Measurements from ENCODE around the gene ARL6IP4. TPM values are rescaled to one million over a fixed set of nuclear protein-coding genes. Genes with fewer than 3 reads are reported as not detected.

ARL6IP4 gene
- total and polyA plus RNA-seq, 7 experiments from 2014 or later = 137 to 295 (median 186) TPM

DNA sequence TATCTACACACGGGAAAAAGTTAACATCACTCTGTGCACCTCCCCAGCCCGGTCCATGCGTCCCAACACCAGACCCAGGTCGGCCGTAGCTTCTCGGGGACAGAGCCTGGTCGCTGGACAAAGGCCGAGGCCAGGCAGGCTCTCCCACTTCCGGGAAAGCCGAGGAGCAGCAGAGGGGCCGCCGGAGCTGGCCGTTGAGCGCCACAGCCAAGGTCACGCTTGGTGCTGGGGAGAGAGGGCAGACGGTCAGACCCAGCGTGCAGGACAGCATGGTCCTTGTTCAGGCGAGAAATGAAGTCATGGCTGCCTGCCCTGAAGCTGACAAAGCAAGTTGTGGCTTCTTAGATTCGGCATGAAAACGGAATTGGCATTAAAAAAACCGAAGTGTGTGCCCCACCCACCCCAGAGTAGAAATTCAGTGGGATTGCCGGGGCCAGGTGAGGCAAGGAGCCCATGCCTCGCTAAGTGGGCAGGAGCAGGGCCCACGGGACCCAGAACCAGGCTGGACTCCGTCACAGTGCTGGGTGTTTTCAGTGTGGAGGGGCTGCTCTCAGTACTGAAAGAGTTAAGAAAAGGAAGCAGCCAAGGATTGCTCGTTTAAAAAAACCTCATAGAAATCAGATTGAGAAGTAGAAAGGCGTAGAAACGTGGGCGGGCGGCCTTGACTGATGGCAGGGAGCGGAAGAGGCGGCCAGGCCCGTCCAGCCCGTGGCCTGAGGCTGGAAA lies 4.3 kb downstream of the ARL6IP4 start:
- no peaks in the 10 kb centered on the region for H3K27me3 Mint-ChIP-seq

DNA sequence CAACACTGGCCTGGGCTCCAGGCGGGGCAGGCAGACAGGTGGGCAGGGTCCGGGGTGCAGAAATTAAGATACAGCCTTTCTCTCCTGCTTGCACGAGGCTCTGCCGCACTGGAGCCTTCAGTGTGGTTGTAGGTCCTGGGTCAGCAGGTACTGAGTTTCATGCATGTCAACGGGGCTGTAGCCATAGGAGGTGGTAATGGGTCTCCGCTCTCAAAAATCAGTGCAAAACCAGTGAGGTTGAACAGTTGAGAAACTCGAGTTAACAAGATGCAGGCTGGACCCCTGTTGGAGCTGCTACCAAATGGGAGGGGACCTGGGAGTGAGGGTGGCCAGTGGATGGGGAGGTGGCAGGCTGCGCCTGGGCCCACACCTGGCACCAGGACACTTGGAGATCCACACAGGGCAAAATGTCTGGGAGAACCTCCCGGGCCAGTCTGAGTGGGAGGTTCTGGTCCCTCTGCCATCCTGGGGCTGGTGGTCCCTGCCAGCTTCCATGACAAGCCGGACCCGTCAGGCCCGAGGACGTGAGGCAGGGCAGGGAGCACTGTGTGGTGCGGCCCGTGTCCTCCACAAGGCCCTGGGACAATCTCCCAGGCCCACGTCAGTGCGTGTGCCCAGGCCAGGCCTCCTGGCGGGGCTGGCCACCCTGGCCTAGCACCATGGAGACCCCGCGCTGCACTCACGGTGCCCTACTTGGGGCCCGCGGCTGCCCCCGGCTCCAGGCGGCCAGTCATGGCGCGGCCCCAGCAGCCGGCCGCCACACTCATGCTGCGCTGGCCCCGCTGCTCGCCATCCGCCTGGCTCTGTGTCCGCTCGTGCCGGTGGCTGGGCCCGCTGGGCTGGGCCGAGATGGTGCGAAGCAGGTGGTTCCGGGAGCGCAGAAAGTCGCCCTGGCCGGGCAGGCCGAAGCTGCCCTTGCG lies 5.1 kb downstream of the ARL6IP4 start:
- CTCF ChIA-PET = no interaction called here

More for the DNA sequence above, 4.3 kb downstream of the ARL6IP4 start:
- intact Hi-C loops (cut with micrococcal nuclease) = loop anchor here in 1 of 2 donors (1.0 kb wide), 1 partner anchor 18 kb away; the partner anchor contains the start of gene ABCB9
- H3K36me3 ChIP-seq (ENCODE audit: control insufficient read depth in 2 of 3, insufficient read depth in 3 of 3, low read length in 3 of 3) = peaks cover 0 to 75% (median 9%) of the 10 kb centered on the region in 3 experiments
- Mint-ChIP-seq H3K4me1 (peaks cover 20 to 43% (median 33%) of the 10 kb centered on the region in 7 donors), H3K9me3 (peaks cover 0 to 7% (median 0%) of the 10 kb centered on the region in 11 donors), H3K4me3 (peak overlapping the region in 7 of 10 donors; percentile 21 to 89 (median 36)), H3K27ac (peak overlapping the region; percentile 19 to 89 (median 75)), H3K36me3 (peaks cover 0 to 16% (median 6%) of the 10 kb centered on the region in 5 donors)
- H3K27me3 ChIP-seq (ENCODE audit: control insufficient read depth in 2 of 2, insufficient read depth in 2 of 2, low read length in 2 of 2) = no peaks in the 10 kb centered on the region
- peak overlapping the region; percentile 44 for H3K27ac ChIP-seq (ENCODE audit: low read depth, low read length)
- no peak overlapping the region for H3K4me3 ChIP-seq (ENCODE audit: low read length)
- peaks cover 20 to 25% of the 10 kb centered on the region in 2 donors for H3K4me1 ChIP-seq (ENCODE audit: control insufficient read depth in 2 of 2, insufficient read depth in 2 of 2, low read length in 2 of 2)
- CTCF ChIA-PET = no interaction called here
- no peaks in the 10 kb centered on the region for H3K9me3 ChIP-seq (ENCODE audit: control insufficient read depth in 2 of 3, low read length in 3 of 3)
- POLR2A ChIA-PET = interaction anchor here (0.9 to 3.4 kb wide), 2 partner anchors 10 to 91 kb away, joined by 5 to 17 read pairs; partner anchors contain the start of gene OGFOD2
- ATAC-seq = no peak
- DNase-seq = no peak

GRCh38 chr12:122986258-122986871 lies 5.9 kb downstream of the ARL6IP4 start:
- POLR2A ChIA-PET = no interaction called here
- H3K9me3 Mint-ChIP-seq = peaks cover 0 to 7% (median 0%) of the 10 kb centered on the region in 11 donors
- peaks cover 20 to 40% (median 30%) of the 10 kb centered on the region in 7 donors for H3K4me1 Mint-ChIP-seq
- CTCF ChIA-PET = no interaction called here
- Histone ChIP-seq H3K27ac (ENCODE audit: low read depth, low read length) (no peak overlapping the region), H3K4me3 (ENCODE audit: low read length) (no peak overlapping the region), H3K9me3 (ENCODE audit: control insufficient read depth in 2 of 3, low read length in 3 of 3) (no peaks in the 10 kb centered on the region), H3K36me3 (ENCODE audit: control insufficient read depth in 2 of 3, insufficient read depth in 3 of 3, low read length in 3 of 3) (peaks cover 0 to 80% (median 13%) of the 10 kb centered on the region in 3 experiments), H3K27me3 (ENCODE audit: control insufficient read depth in 2 of 2, insufficient read depth in 2 of 2, low read length in 2 of 2) (no peaks in the 10 kb centered on the region), H3K4me1 (ENCODE audit: control insufficient read depth in 2 of 2, insufficient read depth in 2 of 2, low read length in 2 of 2) (peaks cover 15 to 21% of the 10 kb centered on the region in 2 donors)
- H3K27me3 Mint-ChIP-seq = no peaks in the 10 kb centered on the region
- H3K36me3 Mint-ChIP-seq = peaks cover 0 to 14% (median 6%) of the 10 kb centered on the region in 5 donors
- no peak overlapping the region for H3K27ac Mint-ChIP-seq
- intact Hi-C loops (cut with micrococcal nuclease) = no loop called here
- ATAC-seq (no peak), DNase-seq (no peak)
- no peak overlapping the region for H3K4me3 Mint-ChIP-seq

More for the DNA sequence above, 5.1 kb downstream of the ARL6IP4 start:
- peaks cover 18 to 23% of the 10 kb centered on the region in 2 donors for H3K4me1 ChIP-seq (ENCODE audit: control insufficient read depth in 2 of 2, insufficient read depth in 2 of 2, low read length in 2 of 2)
- peaks cover 0 to 14% (median 6%) of the 10 kb centered on the region in 5 donors for H3K36me3 Mint-ChIP-seq
- POLR2A ChIA-PET = interaction anchor here (3.4 kb wide), 1 partner anchor 11 kb away, joined by 17 read pairs; the partner anchor contains the start of gene OGFOD2
- peaks cover 20 to 40% (median 33%) of the 10 kb centered on the region in 7 donors for H3K4me1 Mint-ChIP-seq
- no peaks in the 10 kb centered on the region for H3K27me3 Mint-ChIP-seq
- peak overlapping the region; percentile 17 for H3K27ac ChIP-seq (ENCODE audit: low read depth, low read length)
- ATAC-seq = no peak
- no peak for DNase-seq
- H3K27me3 ChIP-seq (ENCODE audit: control insufficient read depth in 2 of 2, insufficient read depth in 2 of 2, low read length in 2 of 2) = no peaks in the 10 kb centered on the region
- peaks cover 0 to 79% (median 13%) of the 10 kb centered on the region in 3 experiments for H3K36me3 ChIP-seq (ENCODE audit: control insufficient read depth in 2 of 3, insufficient read depth in 3 of 3, low read length in 3 of 3)
- intact Hi-C loops (cut with micrococcal nuclease) = loop anchor here in 1 of 2 donors (1.0 kb wide), 1 partner anchor 19 kb away; the partner anchor contains the start of gene ABCB9
- H3K4me3 ChIP-seq (ENCODE audit: low read length) = no peak overlapping the region
- H3K9me3 ChIP-seq (ENCODE audit: control insufficient read depth in 2 of 3, low read length in 3 of 3) = no peaks in the 10 kb centered on the region
- no peak overlapping the region for H3K4me3 Mint-ChIP-seq
- peaks cover 0 to 7% (median 0%) of the 10 kb centered on the region in 11 donors for H3K9me3 Mint-ChIP-seq
- peak overlapping the region in 6 of 9 donors; percentile 19 to 89 (median 60) for H3K27ac Mint-ChIP-seq

- POLR2A ChIA-PET = no interaction called here
- Histone ChIP-seq H3K27ac (ENCODE audit: low read depth, low read length) (no peak overlapping the region), H3K9me3 (ENCODE audit: control insufficient read depth in 2 of 3, low read length in 3 of 3) (no peaks in the 10 kb centered on the region), H3K36me3 (ENCODE audit: control insufficient read depth in 2 of 3, insufficient read depth in 3 of 3, low read length in 3 of 3) (peaks cover 0 to 83% (median 13%) of the 10 kb centered on the region in 3 experiments), H3K4me3 (ENCODE audit: low read length) (no peak overlapping the region), H3K4me1 (ENCODE audit: control insufficient read depth in 2 of 2, insufficient read depth in 2 of 2, low read length in 2 of 2) (peaks cover 5 to 12% of the 10 kb centered on the region in 2 donors), H3K27me3 (ENCODE audit: control insufficient read depth in 2 of 2, insufficient read depth in 2 of 2, low read length in 2 of 2) (no peaks in the 10 kb centered on the region)
- peak overlapping the region in 1 of 9 donors; percentile 28 for H3K27ac Mint-ChIP-seq
- H3K9me3 Mint-ChIP-seq = peaks cover 0 to under 1% (median 0%) of the 10 kb centered on the region in 11 donors
- peaks cover 0 to 7% (median 6%) of the 10 kb centered on the region in 5 donors for H3K36me3 Mint-ChIP-seq
- ATAC-seq = no peak
- H3K27me3 Mint-ChIP-seq = no peaks in the 10 kb centered on the region
- CTCF ChIA-PET = no interaction called here
- H3K4me3 Mint-ChIP-seq = no peak overlapping the region
- H3K4me1 Mint-ChIP-seq = peaks cover 19 to 30% (median 26%) of the 10 kb centered on the region in 7 donors
- no peak for DNase-seq
- intact Hi-C loops (cut with micrococcal nuclease) = no loop called here
Observed at GRCh38 chr12:122987086-122987951, 6.8 kb downstream of the ARL6IP4 start.

DNA sequence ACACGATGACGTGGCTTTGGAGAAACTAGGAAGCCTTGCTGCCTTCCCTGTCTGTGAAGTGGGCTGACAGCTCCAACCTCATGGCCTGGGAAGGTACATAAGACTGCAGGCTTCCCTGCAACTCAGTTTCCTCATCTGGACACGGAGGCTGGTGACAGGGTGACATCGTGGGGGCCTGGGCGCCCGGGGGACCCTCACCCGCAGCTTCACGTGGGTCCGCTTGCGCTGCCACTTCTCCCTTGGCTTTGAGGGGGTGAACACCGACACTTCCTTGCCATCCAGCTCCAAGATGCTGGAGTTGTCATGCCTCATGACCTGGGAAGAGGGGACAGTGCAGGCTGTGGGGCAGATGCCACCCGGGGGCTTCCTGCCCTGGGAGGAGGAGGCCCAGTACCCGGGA lies 7.6 kb downstream of the ARL6IP4 start:
- no peak overlapping the region for H3K4me3 Mint-ChIP-seq
- intact Hi-C loops (cut with micrococcal nuclease) = no loop called here
- Histone ChIP-seq H3K4me1 (ENCODE audit: control insufficient read depth in 2 of 2, insufficient read depth in 2 of 2, low read length in 2 of 2) (peaks cover 0 to 5% of the 10 kb centered on the region in 2 donors), H3K27me3 (ENCODE audit: control insufficient read depth in 2 of 2, insufficient read depth in 2 of 2, low read length in 2 of 2) (no peaks in the 10 kb centered on the region), H3K4me3 (ENCODE audit: low read length) (no peak overlapping the region), H3K9me3 (ENCODE audit: control insufficient read depth in 2 of 3, low read length in 3 of 3) (no peaks in the 10 kb centered on the region), H3K36me3 (ENCODE audit: control insufficient read depth in 2 of 3, insufficient read depth in 3 of 3, low read length in 3 of 3) (peaks cover 0 to 86% (median 13%) of the 10 kb centered on the region in 3 experiments), H3K27ac (ENCODE audit: low read depth, low read length) (no peak overlapping the region)
- ChIA-PET CTCF (no interaction called here), POLR2A (no interaction called here)
- H3K27me3 Mint-ChIP-seq = no peaks in the 10 kb centered on the region
- DNase-seq (no peak), ATAC-seq (no peak)
- peak overlapping the region in 1 of 9 donors; percentile 28 for H3K27ac Mint-ChIP-seq
- H3K4me1 Mint-ChIP-seq = peaks cover 13 to 23% (median 20%) of the 10 kb centered on the region in 7 donors
- peaks cover 0 to 7% (median 6%) of the 10 kb centered on the region in 5 donors for H3K36me3 Mint-ChIP-seq
- no peaks in the 10 kb centered on the region for H3K9me3 Mint-ChIP-seq

All from naive thymus-derived CD4-positive, alpha-beta T cell (primary cell).